GM21737 (cell line): Measurements from ENCODE around the gene IFT81.
"Not testable (repeated sequence)": the region's sequence is repeated elsewhere in the genome, so short reads cannot be mapped to it uniquely, and the experiment has no call there.

Experiments used
- ATAC-seq: cut with Tn5 transposase; IDR thresholded peaks from one replicate; pipeline ENCODE4 v1.9.1; 2021; ENCODE audit warnings: mild to moderate bottlenecking, moderate library complexity; ENCODE audit not compliant: unreplicated experiment

IFT81 gene

GRCh38 chr12:110200124-110200417 is 75.9 kb downstream of the IFT81 start:
- no peak for ATAC-seq

- no peak for ATAC-seq
These were observed 77.8 kb downstream of the IFT81 start for GRCh38 chr12:110201995-110202394.

- ATAC-seq = no peak
These were observed 79.4 kb downstream of the IFT81 start for GRCh38 chr12:110203546-110203945.

- no peak for ATAC-seq
These were observed 81.8 kb downstream of the IFT81 start for GRCh38 chr12:110205931-110206330.

- ATAC-seq = not testable (repeated sequence)
These were observed 87.7 kb downstream of the IFT81 start for GRCh38 chr12:110211639-110212536.

- no peak for ATAC-seq
These were observed 94.0 kb downstream of the IFT81 start for GRCh38 chr12:110217996-110218674.

GRCh38 chr12:110222027-110222426 is 97.9 kb downstream of the IFT81 start:
- ATAC-seq = no peak

- no peak for ATAC-seq
These were observed 98.3 kb downstream of the IFT81 start for GRCh38 chr12:110222433-110222832.

GRCh38 chr12:110223777-110224378 is 99.7 kb downstream of the IFT81 start:
- ATAC-seq = no peak

- no peak for ATAC-seq
These were observed 100.5 kb downstream of the IFT81 start for GRCh38 chr12:110224379-110225304.

GRCh38 chr12:110227138-110227537 is 103.0 kb downstream of the IFT81 start:
- no peak for ATAC-seq

GRCh38 chr12:110228348-110228747 is 104.2 kb downstream of the IFT81 start:
- not testable (repeated sequence) for ATAC-seq

GRCh38 chr12:110228756-110229155 is 104.6 kb downstream of the IFT81 start:
- ATAC-seq = no peak

- no peak for ATAC-seq
These were observed 105.3 kb downstream of the IFT81 start for GRCh38 chr12:110229409-110229808.

- no peak for ATAC-seq
These were observed 106.5 kb downstream of the IFT81 start for GRCh38 chr12:110230655-110231054.

- no peak for ATAC-seq
These were observed 109.2 kb downstream of the IFT81 start for GRCh38 chr12:110233212-110233903.

GRCh38 chr12:110234331-110234751 is 110.2 kb downstream of the IFT81 start:
- no peak for ATAC-seq

- no peak for ATAC-seq
These were observed 110.6 kb downstream of the IFT81 start for GRCh38 chr12:110234755-110235154.

GRCh38 chr12:110235383-110235782 is 111.2 kb downstream of the IFT81 start:
- no peak for ATAC-seq

GRCh38 chr12:110243227-110243626 is 119.1 kb downstream of the IFT81 start:
- ATAC-seq = no peak
